Measurements from ENCODE around the gene TERT.

- TF ChIP-seq CTCF (conservative IDR thresholded peaks at IDR 0.05; ENCODE audit: low read length) (no peak), EZH2phosphoT487 (IDR thresholded peaks at IDR 0.05; ENCODE audit: borderline replicate concordance) (no peak)
Observed at GRCh38 chr5:1218351-1219080, 76.4 kb downstream of the TERT start.
